Breast epithelium (tissue), 3 donors: ENCODE measurements around the gene NXT1.

Experiments used
- POLR2A ChIP-seq: fragments of 450-650 bp; IDR thresholded peaks from one replicate; pipeline ENCODE4 v1.6.1; 2016; ENCODE audit warnings: antibody characterized with exemption, mild to moderate bottlenecking, moderate library complexity
- POLR2AphosphoS5 ChIP-seq, 3 donors: sonication (generic); formaldehyde crosslinking; IDR thresholded peaks; one replicate each; pipeline ENCODE4 v1.6.1; 2017; ENCODE audit warnings: antibody characterized with exemption in 3 of 3
- TF ChIP-seq, protein P1 (sequence below), 3 donors: fragments of 450-650 bp; IDR thresholded peaks; one replicate each; pipeline ENCODE4 v1.5.1; 2016 to 2017; ENCODE audit warnings: antibody characterized with exemption in 3 of 3, mild to moderate bottlenecking in 3 of 3, moderate library complexity in 3 of 3

DNA sequence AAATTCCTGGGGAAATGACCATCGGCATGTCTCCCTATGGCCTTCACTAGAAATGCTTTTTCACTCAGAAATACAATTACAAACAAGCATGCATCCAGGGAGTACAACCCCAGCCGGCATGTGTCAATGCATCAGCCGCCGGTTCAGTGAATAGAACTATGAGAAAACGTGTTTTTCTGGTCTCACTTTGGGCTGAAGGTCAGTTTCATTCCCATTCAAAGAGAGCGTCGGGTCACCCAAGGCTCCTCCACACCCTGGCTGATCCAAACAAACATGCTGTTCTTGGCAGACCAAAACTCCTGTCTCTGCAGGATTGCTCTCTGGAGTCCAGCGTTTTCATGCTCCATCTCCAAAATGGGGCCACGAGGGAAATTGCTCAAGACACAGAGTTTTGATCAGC lies 35.5 kb upstream of the NXT1 start:
- TF ChIP-seq, protein P1, sequence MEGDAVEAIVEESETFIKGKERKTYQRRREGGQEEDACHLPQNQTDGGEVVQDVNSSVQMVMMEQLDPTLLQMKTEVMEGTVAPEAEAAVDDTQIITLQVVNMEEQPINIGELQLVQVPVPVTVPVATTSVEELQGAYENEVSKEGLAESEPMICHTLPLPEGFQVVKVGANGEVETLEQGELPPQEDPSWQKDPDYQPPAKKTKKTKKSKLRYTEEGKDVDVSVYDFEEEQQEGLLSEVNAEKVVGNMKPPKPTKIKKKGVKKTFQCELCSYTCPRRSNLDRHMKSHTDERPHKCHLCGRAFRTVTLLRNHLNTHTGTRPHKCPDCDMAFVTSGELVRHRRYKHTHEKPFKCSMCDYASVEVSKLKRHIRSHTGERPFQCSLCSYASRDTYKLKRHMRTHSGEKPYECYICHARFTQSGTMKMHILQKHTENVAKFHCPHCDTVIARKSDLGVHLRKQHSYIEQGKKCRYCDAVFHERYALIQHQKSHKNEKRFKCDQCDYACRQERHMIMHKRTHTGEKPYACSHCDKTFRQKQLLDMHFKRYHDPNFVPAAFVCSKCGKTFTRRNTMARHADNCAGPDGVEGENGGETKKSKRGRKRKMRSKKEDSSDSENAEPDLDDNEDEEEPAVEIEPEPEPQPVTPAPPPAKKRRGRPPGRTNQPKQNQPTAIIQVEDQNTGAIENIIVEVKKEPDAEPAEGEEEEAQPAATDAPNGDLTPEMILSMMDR (IDR thresholded peaks at IDR 0.05), result no peak
- TF ChIP-seq POLR2A (no peak), POLR2AphosphoS5 (IDR thresholded peaks at IDR 0.05) (no peak)
